ENCODE results near the gene TTBK1.

DNA sequence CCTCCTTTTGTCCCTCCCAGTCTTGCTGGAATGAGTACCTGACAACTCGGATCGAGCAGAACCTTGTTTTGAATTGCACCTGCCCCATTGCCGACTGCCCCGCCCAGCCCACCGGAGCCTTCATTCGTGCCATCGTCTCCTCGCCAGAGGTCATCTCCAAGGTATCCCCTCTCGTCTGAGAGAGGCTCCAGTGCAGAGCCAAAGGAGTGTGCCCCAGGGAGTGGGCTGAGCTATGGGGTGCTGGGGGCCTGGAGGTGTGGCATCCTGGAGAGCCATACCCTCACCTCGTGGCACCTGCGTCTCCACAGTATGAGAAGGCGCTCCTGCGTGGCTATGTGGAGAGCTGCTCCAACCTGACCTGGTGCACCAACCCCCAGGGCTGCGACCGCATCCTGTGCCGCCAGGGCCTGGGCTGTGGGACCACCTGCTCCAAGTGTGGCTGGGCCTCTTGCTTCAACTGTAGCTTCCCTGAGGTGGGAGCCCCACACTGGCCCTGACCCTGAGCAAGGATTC lies 22.8 kb upstream of the TTBK1 start:
- TF ChIP-seq EP300 (IDR thresholded peaks at IDR 0.05) (no peak), POLR2A (IDR thresholded peaks at IDR 0.05) (no peak)
- TF ChIP-seq, protein P1, sequence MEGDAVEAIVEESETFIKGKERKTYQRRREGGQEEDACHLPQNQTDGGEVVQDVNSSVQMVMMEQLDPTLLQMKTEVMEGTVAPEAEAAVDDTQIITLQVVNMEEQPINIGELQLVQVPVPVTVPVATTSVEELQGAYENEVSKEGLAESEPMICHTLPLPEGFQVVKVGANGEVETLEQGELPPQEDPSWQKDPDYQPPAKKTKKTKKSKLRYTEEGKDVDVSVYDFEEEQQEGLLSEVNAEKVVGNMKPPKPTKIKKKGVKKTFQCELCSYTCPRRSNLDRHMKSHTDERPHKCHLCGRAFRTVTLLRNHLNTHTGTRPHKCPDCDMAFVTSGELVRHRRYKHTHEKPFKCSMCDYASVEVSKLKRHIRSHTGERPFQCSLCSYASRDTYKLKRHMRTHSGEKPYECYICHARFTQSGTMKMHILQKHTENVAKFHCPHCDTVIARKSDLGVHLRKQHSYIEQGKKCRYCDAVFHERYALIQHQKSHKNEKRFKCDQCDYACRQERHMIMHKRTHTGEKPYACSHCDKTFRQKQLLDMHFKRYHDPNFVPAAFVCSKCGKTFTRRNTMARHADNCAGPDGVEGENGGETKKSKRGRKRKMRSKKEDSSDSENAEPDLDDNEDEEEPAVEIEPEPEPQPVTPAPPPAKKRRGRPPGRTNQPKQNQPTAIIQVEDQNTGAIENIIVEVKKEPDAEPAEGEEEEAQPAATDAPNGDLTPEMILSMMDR (IDR thresholded peaks at IDR 0.05) = no peak
